GM03348 (cell line): Measurements from ENCODE around the gene RASGRP4.
"Not testable (repeated sequence)": the region's sequence is repeated elsewhere in the genome, so short reads cannot be mapped to it uniquely, and the experiment has no call there.

Experiments
- DNase-seq: peaks from one replicate; pipeline ENCODE4 v3.0.0; 2012; ENCODE audit warnings: low spot score

The RASGRP4 gene

DNA sequence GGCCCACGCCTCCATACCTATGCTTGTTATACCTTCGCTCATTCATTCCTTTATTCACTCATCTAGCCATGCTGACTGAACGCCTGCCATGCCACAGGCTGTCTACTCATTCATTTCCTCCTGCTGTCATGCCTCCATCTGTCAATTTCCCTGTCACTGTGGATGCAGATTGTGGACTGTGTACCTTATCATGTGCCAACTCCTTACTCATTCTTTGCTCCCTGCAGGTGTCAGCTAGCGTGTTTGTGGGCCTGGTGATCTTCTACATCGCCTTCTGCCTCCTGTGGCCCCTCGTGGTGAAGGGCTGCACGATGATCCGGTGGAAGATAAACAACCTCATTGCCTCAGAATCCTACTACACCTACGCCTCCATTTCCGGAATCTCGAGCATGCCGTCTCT lies 55.7 kb downstream of the RASGRP4 start:
- DNase-seq: no peak

- DNase-seq: no peak
Observed at GRCh38 chr19:38369584-38369983, 56.4 kb downstream of the RASGRP4 start.

- DNase-seq: no peak
Observed at GRCh38 chr19:38367041-38367440, 59.0 kb downstream of the RASGRP4 start.

DNA sequence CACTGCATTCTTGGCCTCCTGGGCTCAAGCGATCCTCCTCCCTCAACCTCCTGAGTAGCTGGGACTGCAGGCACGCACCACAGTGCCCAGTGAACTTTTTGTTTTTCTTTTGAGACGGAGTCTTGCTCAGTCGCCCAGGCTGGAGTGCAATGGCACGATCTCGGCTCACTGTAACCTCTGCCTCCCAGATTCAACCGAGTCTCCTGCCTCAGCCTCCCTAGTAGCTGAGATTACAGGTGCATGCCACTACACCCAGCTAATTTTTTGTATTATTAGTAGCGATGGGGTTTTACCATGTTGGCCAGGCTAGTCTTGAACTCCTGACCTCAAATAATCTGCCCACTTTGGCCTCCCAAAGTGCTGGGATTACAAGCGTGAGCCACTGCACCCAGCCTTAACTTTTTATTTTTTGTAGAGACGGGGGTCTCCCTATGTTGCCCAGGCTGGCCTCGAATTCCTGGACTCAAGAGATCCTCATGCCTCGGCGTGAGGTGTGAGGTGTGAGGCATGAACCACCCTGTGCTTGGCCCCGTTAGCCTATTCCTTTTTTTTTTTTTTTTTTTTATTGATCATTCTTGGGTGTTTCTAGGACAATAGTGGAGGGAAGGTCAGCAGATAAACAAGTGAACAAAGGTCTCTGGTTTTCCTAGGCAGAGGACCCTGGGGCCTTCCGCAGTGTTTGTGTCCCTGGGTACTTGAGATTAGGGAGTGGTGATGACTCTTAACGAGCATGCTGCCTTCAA lies 62.9 kb downstream of the RASGRP4 start:
- not testable (repeated sequence) for DNase-seq

- DNase-seq: peak; percentile 91
Observed at GRCh38 chr19:38362076-38362945, 63.7 kb downstream of the RASGRP4 start.

GRCh38 chr19:38361633-38362075 lies 64.4 kb downstream of the RASGRP4 start:
- peak; percentile 93 for DNase-seq

GRCh38 chr19:38360839-38361631 lies 65.0 kb downstream of the RASGRP4 start:
- DNase-seq: no peak

GRCh38 chr19:38360351-38360750 lies 65.7 kb downstream of the RASGRP4 start:
- no peak for DNase-seq

GRCh38 chr19:38359242-38360021 lies 66.6 kb downstream of the RASGRP4 start:
- no peak for DNase-seq
